ENCODE results near the gene EEPD1.

GRCh38 chr7:36344622-36345021 is 191.6 kb downstream of the EEPD1 start:
- TF ChIP-seq EZH2 (IDR thresholded peaks at IDR 0.05; ENCODE audit: borderline replicate concordance, low read depth, low read length, severe bottlenecking) (no peak), POLR2A (IDR thresholded peaks at IDR 0.05; ENCODE audit: low read depth, low read length) (no peak), JUN (IDR thresholded peaks at IDR 0.05; ENCODE audit: borderline replicate concordance, insufficient read depth, insufficient read length, low read depth) (no peak), POLR2AphosphoS5 (IDR thresholded peaks at IDR 0.05; ENCODE audit: insufficient read depth, low read depth, low read length) (no peak), MYC (IDR thresholded peaks at IDR 0.05; ENCODE audit: low read depth, low read length) (no peak), FOS (IDR thresholded peaks at IDR 0.05; ENCODE audit: borderline replicate concordance, insufficient read depth, low read length) (no peak), GATA2 (IDR thresholded peaks at IDR 0.05; ENCODE audit: insufficient read depth, insufficient read length, low read depth, low read length) (no peak)
- TF ChIP-seq, protein P1, sequence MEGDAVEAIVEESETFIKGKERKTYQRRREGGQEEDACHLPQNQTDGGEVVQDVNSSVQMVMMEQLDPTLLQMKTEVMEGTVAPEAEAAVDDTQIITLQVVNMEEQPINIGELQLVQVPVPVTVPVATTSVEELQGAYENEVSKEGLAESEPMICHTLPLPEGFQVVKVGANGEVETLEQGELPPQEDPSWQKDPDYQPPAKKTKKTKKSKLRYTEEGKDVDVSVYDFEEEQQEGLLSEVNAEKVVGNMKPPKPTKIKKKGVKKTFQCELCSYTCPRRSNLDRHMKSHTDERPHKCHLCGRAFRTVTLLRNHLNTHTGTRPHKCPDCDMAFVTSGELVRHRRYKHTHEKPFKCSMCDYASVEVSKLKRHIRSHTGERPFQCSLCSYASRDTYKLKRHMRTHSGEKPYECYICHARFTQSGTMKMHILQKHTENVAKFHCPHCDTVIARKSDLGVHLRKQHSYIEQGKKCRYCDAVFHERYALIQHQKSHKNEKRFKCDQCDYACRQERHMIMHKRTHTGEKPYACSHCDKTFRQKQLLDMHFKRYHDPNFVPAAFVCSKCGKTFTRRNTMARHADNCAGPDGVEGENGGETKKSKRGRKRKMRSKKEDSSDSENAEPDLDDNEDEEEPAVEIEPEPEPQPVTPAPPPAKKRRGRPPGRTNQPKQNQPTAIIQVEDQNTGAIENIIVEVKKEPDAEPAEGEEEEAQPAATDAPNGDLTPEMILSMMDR (IDR thresholded peaks at IDR 0.05; ENCODE audit: extremely low read depth in 1 of 2, insufficient read depth in 1 of 2, low read depth in 1 of 2, low read length in 2 of 2) = no peak
- TF ChIP-seq, protein P2, sequence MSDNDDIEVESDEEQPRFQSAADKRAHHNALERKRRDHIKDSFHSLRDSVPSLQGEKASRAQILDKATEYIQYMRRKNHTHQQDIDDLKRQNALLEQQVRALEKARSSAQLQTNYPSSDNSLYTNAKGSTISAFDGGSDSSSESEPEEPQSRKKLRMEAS (IDR thresholded peaks at IDR 0.05; ENCODE audit: insufficient read depth, insufficient read length) = no peak
